IPS-15b (cell line): ENCODE results near the gene WDR77.

Experiments
- H3K27me3 ChIP-seq: one replicate; pipeline ENCODE4 v1.6.1; 2013; ENCODE audit warnings: low read length; ENCODE audit not compliant: control insufficient read depth, insufficient read depth
- H3K36me3 ChIP-seq: one replicate; pipeline ENCODE4 v1.6.1; 2013; ENCODE audit warnings: low read length; ENCODE audit not compliant: control insufficient read depth, insufficient read depth
- H3K4me1 ChIP-seq: one replicate; pipeline ENCODE4 v1.6.1; 2013; ENCODE audit warnings: mild to moderate bottlenecking, low read length; ENCODE audit not compliant: control insufficient read depth, insufficient read depth
- H3K4me3 ChIP-seq: one replicate; pipeline ENCODE4 v1.5.1; 2013; ENCODE audit warnings: low read depth, low read length
- H3K9ac ChIP-seq: one replicate; pipeline ENCODE4 v1.6.1; 2013; ENCODE audit warnings: low read depth, mild to moderate bottlenecking, low read length
- H3K9me3 ChIP-seq: one replicate; pipeline ENCODE4 v1.6.1; 2013; ENCODE audit warnings: mild to moderate bottlenecking, low read length; ENCODE audit not compliant: control insufficient read depth, insufficient read depth

Gene WDR77

GRCh38 chr1:111420377-111420776, 28.7 kb downstream of the WDR77 start:
- no peak overlapping the region for H3K4me3 ChIP-seq

DNA sequence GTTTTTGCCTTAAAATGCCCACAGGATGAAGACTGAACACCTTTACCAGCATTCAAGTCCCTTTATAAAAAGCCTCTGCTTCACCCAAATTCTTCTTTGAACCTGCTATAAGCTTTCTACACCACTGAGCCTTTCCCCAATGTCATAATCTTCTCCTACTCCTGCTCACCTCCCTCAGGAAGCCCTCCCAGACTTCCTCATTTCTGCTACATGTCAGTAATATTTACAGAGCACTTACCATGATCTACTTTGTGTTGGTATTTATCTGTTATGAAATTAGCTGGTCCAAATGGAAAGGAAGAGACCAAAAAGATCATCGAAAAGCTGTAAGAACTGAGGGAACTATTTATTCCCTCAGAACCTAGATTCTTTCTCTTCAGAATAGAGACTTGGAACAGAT, 30.0 kb downstream of the WDR77 start:
- H3K27me3 ChIP-seq: no peaks in the 10 kb centered on the region
- no peak overlapping the region for H3K9ac ChIP-seq
- no peaks in the 10 kb centered on the region for H3K4me1 ChIP-seq
- no peaks in the 10 kb centered on the region for H3K36me3 ChIP-seq
- no peak overlapping the region for H3K4me3 ChIP-seq
- H3K9me3 ChIP-seq: no peaks in the 10 kb centered on the region

More at GRCh38 chr1:111420377-111420776, 28.7 kb downstream of the WDR77 start:
- no peaks in the 10 kb centered on the region for H3K9me3 ChIP-seq
- H3K4me1 ChIP-seq: no peaks in the 10 kb centered on the region
- no peak overlapping the region for H3K9ac ChIP-seq
- no peaks in the 10 kb centered on the region for H3K36me3 ChIP-seq
- H3K27me3 ChIP-seq: no peaks in the 10 kb centered on the region

GRCh38 chr1:111417755-111418154, 31.3 kb downstream of the WDR77 start:
- no peaks in the 10 kb centered on the region for H3K9me3 ChIP-seq
- no peak overlapping the region for H3K9ac ChIP-seq
- no peaks in the 10 kb centered on the region for H3K36me3 ChIP-seq
- no peaks in the 10 kb centered on the region for H3K4me1 ChIP-seq
- no peaks in the 10 kb centered on the region for H3K27me3 ChIP-seq
- H3K4me3 ChIP-seq: no peak overlapping the region

GRCh38 chr1:111415461-111415860, 33.6 kb downstream of the WDR77 start:
- H3K4me3 ChIP-seq: no peak overlapping the region
- H3K36me3 ChIP-seq: no peaks in the 10 kb centered on the region
- H3K9me3 ChIP-seq: no peaks in the 10 kb centered on the region

GRCh38 chr1:111414756-111415155, 34.3 kb downstream of the WDR77 start:
- H3K36me3 ChIP-seq: no peaks in the 10 kb centered on the region
- no peaks in the 10 kb centered on the region for H3K27me3 ChIP-seq
- no peaks in the 10 kb centered on the region for H3K9me3 ChIP-seq
- H3K4me3 ChIP-seq: no peak overlapping the region
- H3K4me1 ChIP-seq: no peaks in the 10 kb centered on the region
- no peak overlapping the region for H3K9ac ChIP-seq

More at GRCh38 chr1:111415461-111415860, 33.6 kb downstream of the WDR77 start:
- Histone ChIP-seq H3K9ac (no peak overlapping the region), H3K4me1 (no peaks in the 10 kb centered on the region), H3K27me3 (no peaks in the 10 kb centered on the region)

DNA sequence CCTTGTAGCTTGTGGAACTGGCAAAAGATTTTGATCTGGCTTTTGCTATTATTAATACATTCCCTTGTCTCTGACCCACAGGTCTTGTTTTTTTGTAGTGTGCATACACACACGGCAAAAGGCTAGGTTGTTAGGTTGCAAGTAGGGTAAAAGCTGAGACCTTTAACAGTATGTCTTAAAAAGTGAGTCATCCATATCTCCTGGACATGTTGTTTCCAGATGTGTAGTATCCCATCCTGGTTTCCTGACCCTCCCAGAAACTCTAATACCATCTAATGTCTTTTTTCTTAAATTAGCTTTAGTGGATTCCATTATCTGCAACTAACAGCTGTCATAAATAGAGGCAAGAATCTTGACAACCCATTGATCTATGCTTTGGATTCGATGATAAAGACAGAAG, 36.2 kb downstream of the WDR77 start:
- no peak overlapping the region for H3K9ac ChIP-seq
- H3K4me3 ChIP-seq: no peak overlapping the region
- no peaks in the 10 kb centered on the region for H3K4me1 ChIP-seq
- H3K27me3 ChIP-seq: no peaks in the 10 kb centered on the region
- no peaks in the 10 kb centered on the region for H3K9me3 ChIP-seq
- H3K36me3 ChIP-seq: no peaks in the 10 kb centered on the region

GRCh38 chr1:111407301-111407700, 41.8 kb downstream of the WDR77 start:
- H3K9me3 ChIP-seq: no peaks in the 10 kb centered on the region
- no peaks in the 10 kb centered on the region for H3K36me3 ChIP-seq
- H3K9ac ChIP-seq: no peak overlapping the region
- no peak overlapping the region for H3K4me3 ChIP-seq
- no peaks in the 10 kb centered on the region for H3K27me3 ChIP-seq
- H3K4me1 ChIP-seq: no peaks in the 10 kb centered on the region

- Histone ChIP-seq H3K4me3 (no peak overlapping the region), H3K4me1 (no peaks in the 10 kb centered on the region), H3K9ac (no peak overlapping the region), H3K36me3 (no peaks in the 10 kb centered on the region), H3K27me3 (no peaks in the 10 kb centered on the region), H3K9me3 (no peaks in the 10 kb centered on the region)
Measured at GRCh38 chr1:111406321-111406768, 42.7 kb downstream of the WDR77 start.

DNA sequence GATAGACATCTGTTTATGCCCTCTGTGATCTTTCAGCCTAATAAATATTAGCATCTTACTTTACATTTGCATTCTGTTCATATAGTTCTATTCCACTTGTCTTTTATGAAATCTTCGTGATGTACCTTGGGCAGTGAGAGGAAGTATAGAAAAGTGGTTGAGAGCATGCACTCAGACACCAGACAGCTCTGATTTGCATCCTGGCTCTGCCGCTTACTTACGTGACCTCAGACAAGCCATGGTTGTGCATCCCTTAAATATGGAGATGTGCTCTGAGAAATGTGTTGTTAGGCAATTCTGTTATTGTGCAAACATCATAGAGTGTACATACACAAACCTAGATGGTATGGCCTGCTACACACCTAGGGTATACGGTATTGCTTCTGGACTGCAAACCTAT, 44.5 kb downstream of the WDR77 start:
- Histone ChIP-seq H3K4me3 (no peak overlapping the region), H3K4me1 (no peaks in the 10 kb centered on the region), H3K9me3 (no peaks in the 10 kb centered on the region), H3K36me3 (no peaks in the 10 kb centered on the region), H3K27me3 (no peaks in the 10 kb centered on the region), H3K9ac (no peak overlapping the region)

GRCh38 chr1:111402083-111402482, 47.0 kb downstream of the WDR77 start:
- no peaks in the 10 kb centered on the region for H3K27me3 ChIP-seq
- no peaks in the 10 kb centered on the region for H3K9me3 ChIP-seq
- no peaks in the 10 kb centered on the region for H3K4me1 ChIP-seq
- H3K4me3 ChIP-seq: no peak overlapping the region
- H3K36me3 ChIP-seq: no peaks in the 10 kb centered on the region
- no peak overlapping the region for H3K9ac ChIP-seq

- no peaks in the 10 kb centered on the region for H3K4me1 ChIP-seq
- no peaks in the 10 kb centered on the region for H3K36me3 ChIP-seq
- no peak overlapping the region for H3K9ac ChIP-seq
- H3K9me3 ChIP-seq: no peaks in the 10 kb centered on the region
- no peak overlapping the region for H3K4me3 ChIP-seq
- no peaks in the 10 kb centered on the region for H3K27me3 ChIP-seq
Measured at GRCh38 chr1:111399792-111400610, 49.1 kb downstream of the WDR77 start.

GRCh38 chr1:111392460-111392945, 56.6 kb downstream of the WDR77 start:
- H3K27me3 ChIP-seq: no peaks in the 10 kb centered on the region

More at GRCh38 chr1:111392460-111392945, 56.6 kb downstream of the WDR77 start:
- H3K36me3 ChIP-seq: no peaks in the 10 kb centered on the region
- no peak overlapping the region for H3K9ac ChIP-seq
- no peaks in the 10 kb centered on the region for H3K4me1 ChIP-seq
- H3K4me3 ChIP-seq: no peak overlapping the region
- no peaks in the 10 kb centered on the region for H3K9me3 ChIP-seq
